HG02884 (cell line): ENCODE results near the gene CPPED1.
"Not testable (repeated sequence)": the region's sequence is repeated elsewhere in the genome, so short reads cannot be mapped to it uniquely, and the experiment has no call there.

Experiments used
- ATAC-seq: cut with Tn5 transposase; IDR thresholded peaks from one replicate; pipeline ENCODE4 v1.9.1; 2021; ENCODE audit warnings: mild to moderate bottlenecking, moderate library complexity; ENCODE audit not compliant: unreplicated experiment

CPPED1 gene

GRCh38 chr16:12769525-12769924 lies 34.2 kb downstream of the CPPED1 start:
- ATAC-seq = no peak

- ATAC-seq = peak; percentile 66
These were observed 35.8 kb downstream of the CPPED1 start for GRCh38 chr16:12767897-12768296.

DNA sequence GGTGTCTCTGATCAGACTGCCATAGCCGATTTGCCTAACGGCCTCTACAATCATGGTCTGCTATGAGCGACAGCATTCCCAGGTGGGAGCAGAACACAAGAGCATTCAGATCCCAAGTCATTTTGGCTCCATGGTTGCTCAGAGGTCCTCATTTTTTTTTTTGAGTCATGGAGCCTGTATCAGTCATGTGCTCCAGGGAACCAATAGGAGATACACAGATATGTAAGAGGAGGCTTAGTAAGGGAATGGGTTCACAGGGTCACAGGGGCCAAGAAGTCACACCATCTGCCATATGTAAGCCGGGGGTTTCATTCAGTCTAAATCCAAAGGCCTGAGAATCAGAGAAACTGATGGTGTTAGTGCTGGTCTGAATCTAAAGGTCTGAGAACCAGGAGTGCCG lies 36.8 kb downstream of the CPPED1 start:
- ATAC-seq = no peak

GRCh38 chr16:12766208-12766607 lies 37.5 kb downstream of the CPPED1 start:
- not testable (repeated sequence) for ATAC-seq

GRCh38 chr16:12764813-12765488 lies 38.7 kb downstream of the CPPED1 start:
- no peak for ATAC-seq

GRCh38 chr16:12763517-12763916 lies 40.2 kb downstream of the CPPED1 start:
- no peak for ATAC-seq

DNA sequence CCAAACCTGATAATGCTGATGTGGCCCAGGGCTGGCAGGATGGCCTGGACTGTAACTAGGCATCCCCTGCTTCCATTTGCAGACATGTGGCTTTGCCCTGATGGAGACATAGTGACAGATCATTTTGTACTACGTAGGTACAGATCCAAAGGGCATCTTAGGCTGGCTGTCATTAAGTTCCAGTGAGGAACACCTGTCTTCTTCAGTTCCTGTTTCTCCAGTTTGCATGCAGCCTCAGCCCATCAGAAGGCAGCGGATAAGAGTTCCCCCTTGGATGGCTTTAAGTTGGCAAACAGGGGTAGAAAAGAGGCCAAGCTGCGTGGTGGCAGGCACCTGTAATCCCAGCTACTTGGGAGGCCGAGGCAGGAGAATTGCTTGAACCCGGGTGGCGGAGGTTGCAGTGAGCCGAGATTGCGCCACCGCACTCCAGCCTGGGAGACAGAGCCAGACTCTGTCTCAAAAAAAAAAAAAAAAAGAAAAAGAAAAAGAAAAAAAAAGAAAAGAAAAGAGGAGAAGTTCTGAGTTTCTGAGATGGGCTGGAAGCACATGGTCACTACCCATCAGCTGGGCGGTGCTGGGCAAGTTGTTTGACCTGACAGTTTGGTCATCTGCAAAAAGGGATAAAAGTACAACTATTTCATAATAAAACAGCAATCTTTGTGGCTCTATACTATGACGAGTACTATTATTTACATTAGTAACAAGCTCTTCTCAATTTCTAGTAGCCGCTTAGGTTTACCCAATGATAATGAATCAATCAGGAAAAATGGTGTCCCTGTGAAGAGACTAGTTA lies 42.7 kb downstream of the CPPED1 start:
- ATAC-seq = no peak

- no peak for ATAC-seq
These were observed 44.8 kb downstream of the CPPED1 start for GRCh38 chr16:12758670-12759558.

DNA sequence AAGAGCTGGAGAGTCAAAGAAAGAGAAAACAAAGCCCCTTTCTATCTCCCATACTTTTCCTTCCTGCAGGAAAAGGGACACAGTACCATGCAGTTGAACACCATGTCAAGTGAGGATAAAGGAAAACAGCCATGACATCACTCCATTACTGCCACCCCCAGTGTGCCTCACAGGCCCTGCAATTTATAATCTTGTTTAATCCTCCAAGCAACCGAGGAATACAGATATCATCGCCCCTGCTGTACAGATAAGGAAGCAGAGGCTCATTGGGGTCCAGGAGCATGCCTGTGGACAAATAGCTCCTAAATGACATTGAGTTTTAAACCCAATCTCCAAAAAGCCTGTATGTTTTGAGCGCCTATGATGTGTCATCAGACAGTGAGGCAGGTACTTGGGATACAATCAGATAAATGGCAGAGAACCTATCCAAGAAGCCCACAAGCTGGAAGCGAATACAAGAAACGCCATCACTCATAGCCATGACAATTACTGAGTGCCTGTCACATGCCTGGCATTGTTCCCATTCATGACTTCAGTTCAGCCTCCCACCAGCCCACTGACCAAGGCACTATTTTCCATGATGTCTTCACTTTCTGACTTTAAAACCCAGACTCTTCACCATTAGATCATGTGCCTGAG lies 45.5 kb downstream of the CPPED1 start:
- no peak for ATAC-seq

DNA sequence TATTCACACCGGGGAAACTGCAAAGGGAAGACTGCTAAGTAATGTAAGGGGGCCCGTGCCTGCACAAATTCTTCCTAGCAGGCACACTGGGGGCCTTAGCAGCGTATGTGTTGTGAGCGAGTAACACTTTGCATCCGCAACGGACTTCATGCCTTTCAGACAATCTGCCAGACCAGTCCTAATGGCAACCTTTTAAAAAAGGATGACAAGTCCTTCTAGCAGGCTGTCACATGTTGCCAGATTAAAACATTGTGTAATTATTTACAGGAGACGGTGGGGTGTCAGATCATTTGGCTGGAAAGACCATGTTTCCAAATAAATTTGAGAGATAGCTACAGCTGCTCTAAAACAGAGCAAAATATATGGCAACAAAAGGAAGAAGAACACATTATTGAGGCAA lies 46.1 kb downstream of the CPPED1 start:
- no peak for ATAC-seq

GRCh38 chr16:12754824-12755543 lies 48.7 kb downstream of the CPPED1 start:
- ATAC-seq = no peak

DNA sequence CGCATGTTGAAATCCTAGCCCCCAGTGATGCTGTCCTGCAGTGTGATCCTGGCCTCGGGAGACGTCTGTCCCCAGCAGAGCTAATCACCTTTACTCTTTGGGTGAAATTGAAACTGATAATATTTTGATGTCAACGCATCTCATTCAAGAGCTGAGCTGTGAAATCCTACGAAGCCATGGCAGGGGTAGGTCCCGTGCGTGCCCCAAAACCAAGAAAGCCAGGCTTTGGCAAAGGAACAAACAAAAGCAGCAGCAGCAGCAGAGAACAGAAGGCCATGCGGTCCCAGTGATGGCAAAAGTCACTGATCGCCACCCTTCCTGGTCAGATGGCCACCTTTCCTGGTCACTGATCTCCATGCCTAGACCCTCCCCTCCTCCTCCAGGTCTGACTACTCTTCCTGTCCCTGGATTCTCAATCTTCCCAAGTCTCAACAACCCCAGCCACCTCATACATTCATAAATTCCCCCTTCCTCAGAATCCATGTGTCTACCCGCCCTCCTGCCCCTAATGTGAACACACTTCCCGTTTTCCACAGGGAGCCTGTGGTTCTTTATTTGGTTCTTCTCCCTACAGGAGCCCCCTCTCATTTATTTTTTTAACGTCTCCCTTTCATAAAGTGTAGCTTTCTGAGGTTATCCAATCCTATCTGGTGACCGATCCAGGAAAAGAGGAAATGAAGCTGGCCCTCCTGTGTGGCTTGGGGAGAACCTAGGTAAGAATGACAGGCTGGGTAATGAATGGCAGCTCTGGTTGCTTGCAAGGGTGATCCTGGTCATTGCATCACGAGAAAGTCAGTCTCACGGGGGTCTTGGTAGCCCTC lies 50.3 kb downstream of the CPPED1 start:
- no peak for ATAC-seq

- ATAC-seq = no peak
These were observed 51.5 kb downstream of the CPPED1 start for GRCh38 chr16:12752159-12752558.

- ATAC-seq = peak; percentile 3
These were observed 53.2 kb downstream of the CPPED1 start for GRCh38 chr16:12750554-12750918.

GRCh38 chr16:12749076-12749475 lies 54.6 kb downstream of the CPPED1 start:
- no peak for ATAC-seq

DNA sequence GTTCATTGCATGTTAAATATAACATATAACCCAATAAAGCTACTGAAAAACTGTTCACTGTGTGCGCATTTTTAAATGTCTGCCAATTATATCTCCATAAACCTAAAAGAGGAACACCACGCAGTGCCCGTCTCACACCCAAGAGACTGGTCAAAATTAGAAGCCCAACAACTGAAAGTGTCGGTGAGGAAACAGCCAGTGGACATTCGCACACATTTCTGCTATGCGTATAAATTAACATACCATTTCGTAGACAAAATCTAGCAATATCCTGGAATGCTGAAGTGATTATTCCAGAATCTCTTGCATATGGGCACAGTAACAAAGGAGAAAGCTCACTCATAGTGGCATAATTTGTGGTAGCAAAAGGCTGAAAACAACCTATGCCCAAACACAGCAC lies 55.9 kb downstream of the CPPED1 start:
- no peak for ATAC-seq

DNA sequence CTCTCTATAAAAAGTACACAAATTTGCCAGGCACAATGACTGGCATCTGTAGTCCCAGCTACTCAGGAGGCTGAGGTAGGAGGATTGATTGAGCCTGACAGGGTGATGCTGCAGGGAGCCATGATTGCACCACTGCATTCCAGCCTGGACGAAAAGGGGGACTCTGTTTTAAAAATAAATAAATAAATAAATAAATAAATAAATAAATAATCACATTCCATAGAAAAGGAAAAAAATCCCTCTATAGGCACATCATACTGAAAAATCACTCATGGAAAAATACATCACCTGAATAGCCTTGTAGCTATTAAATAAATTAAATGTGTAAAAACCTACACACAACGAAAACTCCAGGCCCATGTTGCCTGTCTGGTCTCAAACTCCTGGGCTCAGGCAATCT lies 56.4 kb downstream of the CPPED1 start:
- ATAC-seq = no peak

GRCh38 chr16:12744860-12745259 lies 58.8 kb downstream of the CPPED1 start:
- ATAC-seq = no peak

- ATAC-seq = no peak
These were observed 60.9 kb downstream of the CPPED1 start for GRCh38 chr16:12742741-12743140.
